Psoas muscle (tissue), 8 donors: Measurements from ENCODE around the gene MTUS2. TPM values are rescaled to one million over a fixed set of nuclear protein-coding genes. Genes with fewer than 3 reads are reported as not detected.

Source experiments
- ATAC-seq, 4 donors: fragments of 200-7000 bp; cut with Tn5 transposase; one replicate each; pipeline ENCODE4 v1.9.1; 2020; ENCODE audit warnings: moderate library complexity in 3 of 4, mild to moderate bottlenecking in 2 of 4
- DNase-seq, 2 donors: peaks; one replicate each; pipeline ENCODE4 v3.0.0-alpha.2; 2020
- H3K27ac ChIP-seq: fragments of 200-600 bp; one replicate; pipeline ENCODE4 v1.8.0; 2022
- H3K27me3 ChIP-seq, 3 donors: fragments of 200-600 bp in 1 of 3; one replicate each; pipeline versions ENCODE4 v1.6.1 to v1.8.0; 2013 to 2022; ENCODE audit warnings: low read length in 2 of 3, mild to moderate bottlenecking in 2 of 3, moderate library complexity in 1 of 3; ENCODE audit not compliant: insufficient read depth in 3 of 3
- H3K36me3 ChIP-seq, 2 donors: fragments of 200-600 bp in 1 of 2; one replicate each; pipeline versions ENCODE4 v1.6.1 to v1.8.0; 2013 to 2022; ENCODE audit warnings: low read depth in 1 of 2, mild to moderate bottlenecking in 1 of 2, moderate library complexity in 1 of 2; ENCODE audit not compliant: insufficient read depth in 1 of 2
- H3K4me1 ChIP-seq: fragments of 200-600 bp; one replicate; pipeline ENCODE4 v1.8.0; 2022
- H3K4me3 ChIP-seq: fragments of 200-600 bp; one replicate; pipeline ENCODE4 v1.8.0; 2022; ENCODE audit warnings: mild to moderate bottlenecking
- H3K9me3 ChIP-seq: fragments of 200-600 bp; one replicate; pipeline ENCODE4 v1.8.0; 2022
- WGBS, 3 donors: extraction: QIAGEN DNeasy Blood & Tissue Kit; methylation state at CpG; one replicate each; pipeline versions ENCODE4 v1.1.6 to v1.1.7; 2013; 5-methylcytosine and 5-hydroxymethylcytosine counted together
- intact Hi-C, 2 donors: fragments of 100-400 bp; cut with DNase I; formaldehyde crosslinking; loops; one replicate each; pipeline versions ENCODE4 v1.11.0 to v1.14.2; 2022
- polyA plus RNA-seq, 3 donors: library from polyadenylated mRNA; stranded (reverse); fragments of 200-250 nt; gene quantifications; one replicate each; pipeline ENCODE4 v1.2.3, GENCODE V29; 2013
- total RNA-seq, 4 donors: library from RNA; stranded (reverse); fragmentation: NEBNext Ultra II Directional in 2 of 4; extraction: Animal tissue kit (Norgen Biotek cat#: 25700) in 2 of 4; gene quantifications; one replicate each; pipeline versions ENCODE4 v1.2.1 to v1.2.4, GENCODE V29; 2021 to 2023
- TF ChIP-seq, protein P1 (sequence below): fragments of 200-600 bp; IDR thresholded peaks from one replicate; pipeline ENCODE4 v1.8.0; 2022; ENCODE audit warnings: antibody characterized with exemption
- donor health status: healthy with polysubstance abuse.
- donor health status: DM: no; HTN: no; CAD: no; lungs with moderate emphysema.
- donor health status: Bipolar disorder and iron deficiency.
- donor health status: healthy.
- donor health status: DM: yes; HTN: yes; CAD: no.
- donor health status: DM: no; HTN: no; CAD: no.
- donor health status: DM: no; HTN: no; CAD: no.
- donor health status: DM: yes; HTN: yes; CAD: no.

MTUS2 gene
- total and polyA plus RNA-seq, 7 donors: 0.03 to 0.79 (median 0.14) TPM; not detected in 2

DNA sequence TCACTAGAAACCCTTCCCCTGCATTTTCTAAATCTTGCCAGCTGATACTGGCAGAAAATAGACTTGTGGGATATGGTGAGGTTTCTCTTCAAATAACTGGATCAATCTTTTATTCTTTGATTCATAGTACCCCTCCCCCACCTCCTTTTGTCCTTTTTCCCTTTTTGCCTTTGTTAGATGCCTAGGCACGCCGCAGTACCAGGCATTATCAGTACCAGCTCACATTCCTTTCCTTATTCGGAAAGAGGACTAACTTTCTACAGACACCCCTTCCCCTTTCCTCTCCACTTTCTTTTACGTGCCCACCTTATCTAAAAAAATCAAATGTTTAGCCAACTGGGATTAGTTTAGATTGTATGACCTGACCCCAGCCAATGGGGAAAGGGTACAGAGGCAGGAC lies 226.4 kb downstream of the MTUS2 start:
- Histone ChIP-seq H3K27me3 (no peaks in the 10 kb centered on the region), H3K9me3 (no peaks in the 10 kb centered on the region), H3K4me1 (no peaks in the 10 kb centered on the region), H3K27ac (no peak overlapping the region), H3K36me3 (no peaks in the 10 kb centered on the region), H3K4me3 (no peak overlapping the region)
- intact Hi-C loops: no loop called here
- DNase-seq (no peak), ATAC-seq (no peak)
- WGBS, 3 donors: 38 to 44% (median 41%) methylated on average over 4 of the region's 4 CpGs
- TF ChIP-seq, protein P1, sequence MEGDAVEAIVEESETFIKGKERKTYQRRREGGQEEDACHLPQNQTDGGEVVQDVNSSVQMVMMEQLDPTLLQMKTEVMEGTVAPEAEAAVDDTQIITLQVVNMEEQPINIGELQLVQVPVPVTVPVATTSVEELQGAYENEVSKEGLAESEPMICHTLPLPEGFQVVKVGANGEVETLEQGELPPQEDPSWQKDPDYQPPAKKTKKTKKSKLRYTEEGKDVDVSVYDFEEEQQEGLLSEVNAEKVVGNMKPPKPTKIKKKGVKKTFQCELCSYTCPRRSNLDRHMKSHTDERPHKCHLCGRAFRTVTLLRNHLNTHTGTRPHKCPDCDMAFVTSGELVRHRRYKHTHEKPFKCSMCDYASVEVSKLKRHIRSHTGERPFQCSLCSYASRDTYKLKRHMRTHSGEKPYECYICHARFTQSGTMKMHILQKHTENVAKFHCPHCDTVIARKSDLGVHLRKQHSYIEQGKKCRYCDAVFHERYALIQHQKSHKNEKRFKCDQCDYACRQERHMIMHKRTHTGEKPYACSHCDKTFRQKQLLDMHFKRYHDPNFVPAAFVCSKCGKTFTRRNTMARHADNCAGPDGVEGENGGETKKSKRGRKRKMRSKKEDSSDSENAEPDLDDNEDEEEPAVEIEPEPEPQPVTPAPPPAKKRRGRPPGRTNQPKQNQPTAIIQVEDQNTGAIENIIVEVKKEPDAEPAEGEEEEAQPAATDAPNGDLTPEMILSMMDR: no peak

DNA sequence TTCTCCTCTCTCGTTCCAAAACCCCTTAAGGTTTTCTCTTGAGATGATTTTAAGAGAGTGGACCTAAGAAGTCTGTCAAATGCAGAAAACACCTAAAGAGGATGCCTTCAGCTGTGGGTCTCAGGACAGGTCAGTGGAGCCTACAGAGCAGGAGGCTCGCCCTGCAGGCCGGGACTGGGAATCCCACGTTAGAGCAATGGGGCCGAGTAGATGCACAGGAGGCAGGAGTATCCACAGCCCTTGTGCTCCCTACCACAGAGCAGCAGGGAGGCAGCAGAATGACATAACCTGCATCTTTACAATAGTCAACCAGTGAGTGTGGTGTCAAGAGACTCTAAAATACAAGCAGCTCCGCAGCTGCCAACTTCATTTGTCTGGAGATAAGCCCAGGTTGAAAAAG lies 229.4 kb downstream of the MTUS2 start:
- Histone ChIP-seq H3K27ac (no peak overlapping the region), H3K4me3 (no peak overlapping the region), H3K4me1 (no peaks in the 10 kb centered on the region), H3K27me3 (no peaks in the 10 kb centered on the region), H3K9me3 (no peaks in the 10 kb centered on the region), H3K36me3 (no peaks in the 10 kb centered on the region)
- no peak for ATAC-seq
- TF ChIP-seq, protein P1: no peak
- DNase-seq: no peak
- intact Hi-C loops: no loop called here
- 74 to 83% (median 76%) methylated on average over 6 of the region's 6 CpGs for WGBS, 3 donors

DNA sequence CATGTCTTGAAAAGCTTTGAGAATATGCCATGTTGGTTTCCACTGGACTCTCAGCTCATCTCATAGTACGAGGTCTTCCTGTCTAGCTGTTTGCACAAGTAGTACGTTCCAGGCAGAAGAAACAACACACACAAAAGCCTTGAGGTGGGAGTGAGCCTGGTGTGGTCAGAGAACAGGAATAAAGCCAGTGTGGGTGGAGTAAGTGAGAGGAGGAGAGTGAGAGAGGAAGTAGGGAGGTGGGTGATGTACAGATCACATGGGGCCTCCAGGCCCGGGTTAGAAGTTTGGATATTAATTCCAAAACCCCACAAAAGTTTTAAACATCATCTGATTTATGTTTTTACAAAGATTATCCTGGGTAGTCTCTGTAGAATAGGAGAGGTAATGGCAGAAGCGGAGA lies 230.6 kb downstream of the MTUS2 start:
- intact Hi-C loops: no loop called here
- Histone ChIP-seq H3K27ac (no peak overlapping the region), H3K4me3 (no peak overlapping the region), H3K9me3 (peaks cover 3% of the 10 kb centered on the region), H3K36me3 (no peaks in the 10 kb centered on the region), H3K4me1 (no peaks in the 10 kb centered on the region), H3K27me3 (no peaks in the 10 kb centered on the region)
- 58 to 69% (median 63%) methylated on average over 4 of the region's 4 CpGs for WGBS, 3 donors
- DNase-seq (no peak), ATAC-seq (no peak)
- TF ChIP-seq, protein P1: no peak

DNA sequence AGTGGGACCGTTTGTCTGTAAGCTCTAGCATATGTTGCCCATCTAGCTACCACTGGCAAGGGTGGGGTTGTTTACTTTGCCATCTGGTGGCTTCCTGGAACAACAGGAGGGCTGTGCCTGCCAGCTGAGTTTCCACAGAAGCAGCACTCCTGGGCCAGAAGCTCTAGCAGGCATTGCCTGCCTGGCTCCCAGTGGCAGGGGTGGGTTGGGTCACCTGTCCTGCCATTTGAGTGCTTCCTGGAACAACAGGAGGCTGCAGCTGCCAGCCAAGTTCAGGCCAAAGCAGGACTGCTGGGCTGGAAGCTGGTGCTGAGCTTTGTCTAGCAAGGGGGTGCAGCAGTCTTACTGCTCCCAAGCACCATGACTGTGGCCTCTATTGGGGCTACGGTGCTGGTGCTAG lies 239.7 kb downstream of the MTUS2 start:
- 39 to 40% (median 39%) methylated on average over 2 of the region's 2 CpGs for whole genome bisulfite sequencing, 3 donors
- intact Hi-C loops: no loop called here
- Histone ChIP-seq H3K27me3 (no peaks in the 10 kb centered on the region), H3K36me3 (no peaks in the 10 kb centered on the region), H3K4me1 (no peaks in the 10 kb centered on the region), H3K27ac (no peak overlapping the region), H3K9me3 (peaks cover 3% of the 10 kb centered on the region), H3K4me3 (no peak overlapping the region)
- DNase-seq (peak in 1 of 2 donors; percentile 37), ATAC-seq (no peak)
- TF ChIP-seq, protein P1: no peak

DNA sequence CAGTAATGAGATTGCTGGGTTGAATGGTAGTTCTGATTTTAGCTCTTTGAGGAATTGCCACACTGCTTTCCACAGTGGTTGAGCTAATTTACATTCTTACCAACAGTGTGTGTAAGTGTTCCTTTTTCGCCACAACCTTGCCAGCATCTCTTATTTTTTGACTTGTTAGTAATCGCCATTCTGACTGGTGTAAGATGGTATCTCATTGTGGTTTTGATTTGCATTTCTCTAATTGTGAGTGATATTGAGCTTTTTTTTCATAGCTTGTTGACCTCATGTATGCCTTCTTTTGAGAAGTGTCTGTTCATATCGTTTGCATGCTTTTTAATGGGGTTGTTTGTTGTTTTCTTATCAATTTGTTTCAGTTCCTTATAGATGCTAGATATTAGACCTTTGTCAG lies 245.0 kb downstream of the MTUS2 start:
- Histone ChIP-seq H3K27me3 (peaks cover 0 to 2% (median 0%) of the 10 kb centered on the region in 3 donors), H3K9me3 (no peaks in the 10 kb centered on the region), H3K4me1 (no peaks in the 10 kb centered on the region), H3K4me3 (no peak overlapping the region), H3K27ac (no peak overlapping the region), H3K36me3 (no peaks in the 10 kb centered on the region)
- intact Hi-C loops: no loop called here
- DNase-seq: no peak
- ATAC-seq: no peak
- TF ChIP-seq, protein P1: no peak
- 82 to 86% (median 82%) methylated on average over 3 of the region's 3 CpGs for WGBS, 3 donors
